GM12873 (cell line): ENCODE data around the gene DHX8.

Source experiments
- TF ChIP-seq, protein P1 (sequence below): IDR thresholded peaks from 2 replicates; pipeline ENCODE4 v1.5.1; 2012; ENCODE audit warnings: low read depth, mild to moderate bottlenecking, moderate library complexity, low read length, control low read depth; ENCODE audit not compliant: insufficient read depth; ENCODE audit errors: missing control alignments

The DHX8 gene

DNA sequence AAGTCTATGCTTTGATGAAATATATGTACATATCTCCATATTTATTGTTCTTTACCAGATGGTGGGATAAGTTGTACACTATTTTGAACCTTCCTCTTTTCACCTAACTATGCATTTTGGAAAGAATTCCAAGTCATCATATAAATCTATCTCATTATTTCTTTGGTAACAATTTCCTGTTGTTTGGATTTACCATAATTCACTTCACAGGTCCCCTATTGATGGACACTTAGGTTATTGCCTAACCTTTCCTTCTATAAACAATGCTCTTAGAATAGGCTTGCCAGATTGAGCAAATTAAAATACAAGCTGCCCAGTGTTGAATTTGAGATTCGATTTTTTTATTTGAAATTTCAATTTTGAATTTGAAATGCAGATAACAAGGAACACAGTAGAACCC is 28.9 kb upstream of the DHX8 start:
- TF ChIP-seq, protein P1, sequence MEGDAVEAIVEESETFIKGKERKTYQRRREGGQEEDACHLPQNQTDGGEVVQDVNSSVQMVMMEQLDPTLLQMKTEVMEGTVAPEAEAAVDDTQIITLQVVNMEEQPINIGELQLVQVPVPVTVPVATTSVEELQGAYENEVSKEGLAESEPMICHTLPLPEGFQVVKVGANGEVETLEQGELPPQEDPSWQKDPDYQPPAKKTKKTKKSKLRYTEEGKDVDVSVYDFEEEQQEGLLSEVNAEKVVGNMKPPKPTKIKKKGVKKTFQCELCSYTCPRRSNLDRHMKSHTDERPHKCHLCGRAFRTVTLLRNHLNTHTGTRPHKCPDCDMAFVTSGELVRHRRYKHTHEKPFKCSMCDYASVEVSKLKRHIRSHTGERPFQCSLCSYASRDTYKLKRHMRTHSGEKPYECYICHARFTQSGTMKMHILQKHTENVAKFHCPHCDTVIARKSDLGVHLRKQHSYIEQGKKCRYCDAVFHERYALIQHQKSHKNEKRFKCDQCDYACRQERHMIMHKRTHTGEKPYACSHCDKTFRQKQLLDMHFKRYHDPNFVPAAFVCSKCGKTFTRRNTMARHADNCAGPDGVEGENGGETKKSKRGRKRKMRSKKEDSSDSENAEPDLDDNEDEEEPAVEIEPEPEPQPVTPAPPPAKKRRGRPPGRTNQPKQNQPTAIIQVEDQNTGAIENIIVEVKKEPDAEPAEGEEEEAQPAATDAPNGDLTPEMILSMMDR = no peak

DNA sequence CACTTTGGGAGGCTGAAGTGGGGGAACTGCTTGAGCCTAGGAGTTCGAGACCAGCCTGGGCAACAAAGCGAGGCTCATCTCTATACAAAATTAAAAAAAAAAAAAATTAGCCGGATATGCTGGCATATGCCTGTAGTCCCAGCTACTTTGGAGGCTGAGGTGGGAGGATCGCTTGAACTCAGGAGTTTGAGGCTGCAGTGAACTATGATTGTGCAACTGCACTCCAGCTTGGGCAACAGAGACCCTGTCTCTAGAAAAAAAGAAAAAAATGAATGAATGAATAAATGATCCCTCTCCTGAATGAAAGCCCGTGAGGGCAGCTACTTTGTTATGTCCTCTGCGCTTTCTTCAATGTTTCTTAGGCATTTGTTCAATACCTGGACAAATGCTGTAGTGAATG is 27.7 kb upstream of the DHX8 start:
- TF ChIP-seq, protein P1 = no peak

DNA sequence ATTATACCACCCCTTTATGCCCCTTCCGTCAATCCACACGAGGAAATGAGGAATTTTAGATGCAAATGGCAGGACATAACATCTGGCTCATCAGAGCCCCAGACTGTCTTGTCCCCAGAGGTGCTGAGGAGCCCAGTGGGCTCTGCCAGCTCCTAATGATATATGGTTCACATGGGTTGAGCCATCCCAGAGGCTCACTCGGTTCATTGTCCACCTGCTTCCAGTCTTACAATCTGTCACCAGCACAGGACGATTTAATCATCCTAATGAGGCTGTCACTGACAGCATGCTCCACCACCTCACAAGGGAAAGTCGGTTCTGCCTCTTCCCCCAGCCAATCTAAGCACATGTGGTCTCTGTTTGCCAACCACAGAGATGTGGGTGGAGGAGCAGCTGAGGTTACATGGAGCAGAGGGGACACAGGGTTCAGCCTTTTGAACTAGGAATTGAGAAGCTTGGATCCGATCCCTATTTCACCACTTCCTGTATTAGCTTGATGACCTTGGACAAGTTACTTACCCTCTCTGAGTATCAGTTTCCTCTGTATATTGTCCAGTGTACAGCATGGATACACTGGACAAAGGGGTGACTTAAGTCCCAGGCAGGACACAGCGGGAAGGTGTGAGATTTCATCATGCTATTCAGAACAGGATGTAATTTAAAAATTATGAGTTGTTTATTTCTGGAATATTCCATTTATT is 27.0 kb upstream of the DHX8 start:
- TF ChIP-seq, protein P1 = no peak

DNA sequence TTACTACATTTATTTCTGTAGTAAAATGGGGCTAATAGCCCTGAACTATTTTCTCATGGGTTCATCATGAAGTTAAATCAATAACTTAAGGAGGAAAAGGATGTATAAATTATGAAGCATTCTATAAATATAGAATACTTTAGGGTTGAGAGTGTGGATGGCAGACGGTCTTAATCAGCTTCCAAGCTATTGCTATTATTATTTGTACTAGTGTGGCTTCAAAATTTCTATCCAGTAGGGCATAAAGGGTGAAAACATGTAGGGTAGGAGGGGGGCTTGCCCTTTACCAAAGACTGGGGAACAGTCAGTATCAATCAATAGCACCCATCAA is 26.4 kb upstream of the DHX8 start:
- TF ChIP-seq, protein P1 = no peak

DNA sequence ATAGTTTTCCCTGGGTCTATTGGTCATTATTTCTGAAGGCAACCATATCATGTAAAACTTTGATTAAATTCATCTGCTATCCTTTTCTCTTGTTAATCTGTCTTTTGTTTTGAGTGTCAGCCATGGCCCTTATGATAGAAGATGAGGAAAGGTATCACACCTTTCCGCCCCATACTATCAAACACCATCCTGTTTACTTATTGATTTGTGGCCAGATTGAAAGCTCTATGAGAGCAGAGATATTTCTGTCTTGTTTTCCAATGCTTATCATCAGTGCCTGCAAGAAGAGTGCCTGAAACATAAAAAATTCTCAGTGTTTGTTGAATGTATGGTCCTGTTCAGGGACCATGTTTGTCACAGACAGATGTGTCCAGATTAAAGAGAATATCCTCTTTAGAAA is 22.6 kb upstream of the DHX8 start:
- TF ChIP-seq, protein P1 = no peak

DNA sequence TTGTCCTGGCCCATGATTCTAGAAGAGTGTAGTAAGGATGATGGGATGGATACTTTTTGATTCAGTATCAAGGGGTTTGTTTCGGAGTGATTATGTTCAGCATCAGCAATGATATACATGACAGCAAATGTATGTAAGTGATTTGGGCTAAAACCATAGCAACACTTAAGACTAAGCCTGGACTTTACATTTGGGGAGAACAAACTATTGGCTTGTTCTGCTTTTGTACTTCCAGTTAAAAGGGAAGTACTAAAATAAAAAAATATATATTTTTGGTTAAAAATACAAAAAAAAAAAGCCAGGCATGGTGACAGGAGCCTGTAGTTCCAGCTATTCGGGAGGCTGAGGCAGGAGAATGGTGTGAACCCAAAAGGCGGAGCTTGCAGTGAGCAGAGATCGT is 20.5 kb upstream of the DHX8 start:
- TF ChIP-seq, protein P1 = no peak

DNA sequence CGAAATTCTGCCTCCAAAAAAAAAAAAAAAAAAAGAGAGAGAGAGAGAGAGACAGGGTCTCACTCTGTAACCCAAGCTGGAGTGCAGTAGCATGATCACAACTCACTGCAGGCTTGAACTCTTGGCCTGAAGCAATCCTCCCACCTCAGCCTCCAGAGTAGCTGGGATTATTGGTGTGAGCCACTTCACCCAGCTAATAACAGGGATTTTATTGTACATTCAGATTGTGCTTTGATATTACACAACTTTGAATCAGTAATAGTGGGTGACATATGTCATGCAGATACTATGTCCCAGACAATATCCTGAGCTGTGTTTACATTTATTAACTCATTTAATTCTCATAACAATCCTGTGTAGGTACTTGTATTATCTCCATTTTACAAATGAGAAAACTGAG is 19.7 kb upstream of the DHX8 start:
- TF ChIP-seq, protein P1 = no peak
